Activated B cell treated with CpG ODN at 0.5 μM for 24 hours (primary cell): Measurements from ENCODE around the gene PRPS1. TPM values are rescaled to one million over a fixed set of nuclear protein-coding genes. Genes with fewer than 3 reads are reported as not detected.

Experiments used
- ATAC-seq: fragments of 200-7000 bp; cut with Tn5 transposase; one replicate; pipeline ENCODE4 v1.10.0; 2021; ENCODE audit warnings: low read depth, mild to moderate bottlenecking, moderate library complexity
- CTCF ChIA-PET: fragments of 350-600 bp; sonication (Branson Sonifier 250); formaldehyde crosslinking; loops from one replicate; lab custom pipeline; 2021; ENCODE audit warnings: antibody characterized with exemption; lab: Charles Lee
- POLR2A ChIA-PET: fragments of 350-600 bp; sonication (Branson Sonifier 250); formaldehyde crosslinking; loops from one replicate; lab custom pipeline; 2021; ENCODE audit warnings: antibody characterized with exemption; lab: Charles Lee
- DNase-seq: peaks from one replicate; pipeline ENCODE4 v3.0.0; 2022
- H3K27ac Mint-ChIP-seq: one replicate; pipeline ENCODE4 v1.8.0; 2020; ENCODE audit warnings: mixed read lengths
- H3K27me3 Mint-ChIP-seq: one replicate; pipeline ENCODE4 v1.8.0; 2021; ENCODE audit warnings: mixed read lengths
- H3K36me3 Mint-ChIP-seq: one replicate; pipeline ENCODE4 v1.8.0; 2021; ENCODE audit warnings: low read depth, mixed read lengths
- H3K4me1 Mint-ChIP-seq: one replicate; pipeline ENCODE4 v1.8.0; 2021; ENCODE audit warnings: mixed read lengths
- H3K4me3 Mint-ChIP-seq: one replicate; pipeline ENCODE4 v1.8.0; 2020; ENCODE audit warnings: mild to moderate bottlenecking, mixed read lengths
- H3K9me3 Mint-ChIP-seq: one replicate; pipeline ENCODE4 v1.8.0; 2020; ENCODE audit warnings: mixed read lengths
- CTCF ChIP-seq: fragments of 200-600 bp; IDR thresholded peaks from one replicate; pipeline ENCODE4 v1.8.0; 2022; ENCODE audit warnings: antibody characterized with exemption, mild to moderate bottlenecking
- intact Hi-C: fragments of 100-400 bp; cut with micrococcal nuclease; formaldehyde crosslinking; loops from one replicate; pipeline ENCODE4 v1.15.1; 2024
- total RNA-seq: library from RNA; stranded (reverse); gene quantifications from 2 replicates; pipeline ENCODE4 v1.2.3, GENCODE V29; 2022

The PRPS1 gene
- total RNA-seq, 1 donor from 2014 or later, result 49.7 TPM

GRCh38 chrX:107619885-107620322 lies 8.4 kb upstream of the PRPS1 start:
- no peak for TF ChIP-seq CTCF
- H3K4me3 Mint-ChIP-seq, result no peak overlapping the region
- H3K36me3 Mint-ChIP-seq, result no peaks in the 10 kb centered on the region
- ChIA-PET POLR2A (no interaction called here), CTCF (no interaction called here)
- ATAC-seq (no peak), DNase-seq (no peak)
- no peaks in the 10 kb centered on the region for H3K4me1 Mint-ChIP-seq
- no peak overlapping the region for H3K27ac Mint-ChIP-seq
- no peaks in the 10 kb centered on the region for H3K27me3 Mint-ChIP-seq
- no peaks in the 10 kb centered on the region for H3K9me3 Mint-ChIP-seq
- intact Hi-C loops, result no loop called here

- intact Hi-C loops, result no loop called here
- Mint-ChIP-seq H3K4me1 (peaks cover 16% of the 10 kb centered on the region), H3K27ac (no peak overlapping the region), H3K36me3 (peaks cover 2% of the 10 kb centered on the region), H3K27me3 (no peaks in the 10 kb centered on the region), H3K9me3 (no peaks in the 10 kb centered on the region), H3K4me3 (no peak overlapping the region)
- ChIA-PET POLR2A (no interaction called here), CTCF (no interaction called here)
- TF ChIP-seq CTCF, result no peak
- DNase-seq (no peak), ATAC-seq (no peak)
Observed at GRCh38 chrX:107624893-107625292, 3.4 kb upstream of the PRPS1 start.

GRCh38 chrX:107625739-107626138 lies 2.6 kb upstream of the PRPS1 start:
- no peak overlapping the region for H3K4me3 Mint-ChIP-seq
- no peak for TF ChIP-seq CTCF

GRCh38 chrX:107626481-107626880 lies 1.8 kb upstream of the PRPS1 start:
- peaks cover 26% of the 10 kb centered on the region for H3K4me1 Mint-ChIP-seq
- no peak overlapping the region for H3K27ac Mint-ChIP-seq
- no peak for TF ChIP-seq CTCF
- H3K4me3 Mint-ChIP-seq, result no peak overlapping the region
- ChIA-PET CTCF (no interaction called here), POLR2A (no interaction called here)
- peaks cover 4% of the 10 kb centered on the region for H3K36me3 Mint-ChIP-seq
- intact Hi-C loops, result no loop called here
- ATAC-seq (no peak), DNase-seq (no peak)
- H3K27me3 Mint-ChIP-seq, result no peaks in the 10 kb centered on the region
- H3K9me3 Mint-ChIP-seq, result no peaks in the 10 kb centered on the region

More at GRCh38 chrX:107625739-107626138, 2.6 kb upstream of the PRPS1 start:
- Mint-ChIP-seq H3K27me3 (no peaks in the 10 kb centered on the region), H3K36me3 (peaks cover 4% of the 10 kb centered on the region), H3K27ac (no peak overlapping the region), H3K4me1 (peaks cover 24% of the 10 kb centered on the region), H3K9me3 (no peaks in the 10 kb centered on the region)
- ChIA-PET POLR2A (no interaction called here), CTCF (no interaction called here)
- ATAC-seq, result no peak
- intact Hi-C loops, result no loop called here
- DNase-seq, result no peak

- intact Hi-C loops, result no loop called here
- TF ChIP-seq CTCF, result no peak
- Mint-ChIP-seq H3K27me3 (no peaks in the 10 kb centered on the region), H3K27ac (no peak overlapping the region), H3K36me3 (peaks cover 4% of the 10 kb centered on the region), H3K4me1 (peaks cover 26% of the 10 kb centered on the region), H3K9me3 (no peaks in the 10 kb centered on the region), H3K4me3 (no peak overlapping the region)
- no peak for ATAC-seq
- ChIA-PET POLR2A (interaction anchor here (1.8 kb wide), 1 partner anchor 46 kb away, joined by 7 read pairs; no protein-coding TSS in a partner anchor), CTCF (no interaction called here)
- no peak for DNase-seq
Observed at GRCh38 chrX:107626916-107627315, 1.4 kb upstream of the PRPS1 start.
